ENCODE results near the gene RASL11A. TPM values are rescaled to one million over a fixed set of nuclear protein-coding genes. Genes with fewer than 3 reads are reported as not detected.

The RASL11A gene
- total RNA-seq, 1 donor from 2014 or later = 1.3 TPM

DNA sequence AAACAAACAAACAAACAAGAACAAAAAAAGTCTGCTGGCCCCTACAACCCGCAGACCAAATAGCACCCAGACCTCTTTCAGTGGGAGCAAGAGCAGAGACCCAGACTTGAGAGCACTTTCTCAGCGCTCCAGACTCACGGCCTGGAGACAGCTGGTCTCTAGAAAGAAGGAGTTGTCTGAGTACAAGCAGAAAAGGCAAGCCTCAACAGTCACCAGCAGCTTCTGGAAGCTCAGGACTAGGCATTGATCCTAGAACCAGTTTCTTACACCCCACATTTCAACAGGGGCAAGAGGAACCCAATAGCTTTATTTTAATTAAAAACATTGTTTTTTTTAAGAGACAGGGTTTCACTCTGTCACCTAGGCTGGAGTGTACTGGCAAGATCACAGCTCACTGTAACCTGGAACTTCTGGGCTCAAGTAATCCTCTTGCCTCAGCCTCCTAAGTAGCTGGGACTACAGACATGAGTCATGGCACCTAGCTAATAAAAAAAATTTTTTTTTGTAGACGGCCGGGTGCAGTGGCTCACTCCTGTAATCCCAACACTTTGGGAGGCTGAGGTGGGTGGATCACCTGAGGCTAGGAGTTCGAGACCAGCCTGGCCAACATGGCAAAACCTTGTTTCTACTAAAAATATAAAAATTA lies 30.4 kb downstream of the RASL11A start:
- Mint-ChIP-seq H3K27me3 (ENCODE audit: low read depth) (peaks cover 17% of the 10 kb centered on the region), H3K4me3 (no peak overlapping the region), H3K4me1 (no peaks in the 10 kb centered on the region), H3K27ac (ENCODE audit: unreplicated experiment) (peak overlapping the region; percentile 81), H3K9me3 (no peaks in the 10 kb centered on the region), H3K36me3 (ENCODE audit: low read depth) (no peaks in the 10 kb centered on the region)
- DNase-seq (ENCODE audit: low read depth, low spot score) = no peak
- TF ChIP-seq, protein P1, sequence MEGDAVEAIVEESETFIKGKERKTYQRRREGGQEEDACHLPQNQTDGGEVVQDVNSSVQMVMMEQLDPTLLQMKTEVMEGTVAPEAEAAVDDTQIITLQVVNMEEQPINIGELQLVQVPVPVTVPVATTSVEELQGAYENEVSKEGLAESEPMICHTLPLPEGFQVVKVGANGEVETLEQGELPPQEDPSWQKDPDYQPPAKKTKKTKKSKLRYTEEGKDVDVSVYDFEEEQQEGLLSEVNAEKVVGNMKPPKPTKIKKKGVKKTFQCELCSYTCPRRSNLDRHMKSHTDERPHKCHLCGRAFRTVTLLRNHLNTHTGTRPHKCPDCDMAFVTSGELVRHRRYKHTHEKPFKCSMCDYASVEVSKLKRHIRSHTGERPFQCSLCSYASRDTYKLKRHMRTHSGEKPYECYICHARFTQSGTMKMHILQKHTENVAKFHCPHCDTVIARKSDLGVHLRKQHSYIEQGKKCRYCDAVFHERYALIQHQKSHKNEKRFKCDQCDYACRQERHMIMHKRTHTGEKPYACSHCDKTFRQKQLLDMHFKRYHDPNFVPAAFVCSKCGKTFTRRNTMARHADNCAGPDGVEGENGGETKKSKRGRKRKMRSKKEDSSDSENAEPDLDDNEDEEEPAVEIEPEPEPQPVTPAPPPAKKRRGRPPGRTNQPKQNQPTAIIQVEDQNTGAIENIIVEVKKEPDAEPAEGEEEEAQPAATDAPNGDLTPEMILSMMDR (conservative IDR thresholded peaks at IDR 0.05) = no peak

DNA sequence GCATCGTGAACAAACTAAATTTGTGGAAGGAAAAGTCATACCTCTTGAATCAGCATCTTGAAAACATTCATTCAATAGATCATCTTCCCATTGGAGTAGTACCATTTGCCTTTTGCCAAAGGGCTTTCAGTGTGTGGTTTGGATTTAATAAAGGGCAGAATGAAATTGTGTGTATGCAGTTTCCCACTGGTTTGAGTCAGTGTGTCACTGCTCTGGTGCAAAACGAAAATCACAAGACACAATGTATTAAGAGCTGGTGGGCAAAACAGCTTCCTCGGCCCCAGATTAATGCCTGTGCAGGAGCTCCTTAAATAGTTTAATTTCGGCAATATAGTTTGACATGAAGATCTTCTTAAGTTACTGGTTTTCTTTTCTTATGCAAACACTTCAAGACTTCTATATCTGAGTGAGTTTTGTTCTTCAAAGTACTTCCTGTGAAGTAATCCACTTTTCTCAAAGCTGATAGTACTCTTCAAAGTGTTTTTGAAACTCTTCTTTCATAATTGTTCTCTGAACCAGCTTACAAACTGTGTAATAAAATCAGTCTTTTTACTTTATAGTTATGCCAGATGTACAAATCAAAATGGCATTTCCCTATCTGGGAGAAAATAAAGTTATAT lies 32.1 kb downstream of the RASL11A start:
- Mint-ChIP-seq H3K36me3 (ENCODE audit: low read depth) (no peaks in the 10 kb centered on the region), H3K4me1 (no peaks in the 10 kb centered on the region), H3K27me3 (ENCODE audit: low read depth) (peaks cover 10% of the 10 kb centered on the region), H3K27ac (ENCODE audit: unreplicated experiment) (no peak overlapping the region), H3K9me3 (no peaks in the 10 kb centered on the region), H3K4me3 (no peak overlapping the region)
- DNase-seq (ENCODE audit: low read depth, low spot score) = no peak
- TF ChIP-seq, protein P1 (conservative IDR thresholded peaks at IDR 0.05) = no peak

DNA sequence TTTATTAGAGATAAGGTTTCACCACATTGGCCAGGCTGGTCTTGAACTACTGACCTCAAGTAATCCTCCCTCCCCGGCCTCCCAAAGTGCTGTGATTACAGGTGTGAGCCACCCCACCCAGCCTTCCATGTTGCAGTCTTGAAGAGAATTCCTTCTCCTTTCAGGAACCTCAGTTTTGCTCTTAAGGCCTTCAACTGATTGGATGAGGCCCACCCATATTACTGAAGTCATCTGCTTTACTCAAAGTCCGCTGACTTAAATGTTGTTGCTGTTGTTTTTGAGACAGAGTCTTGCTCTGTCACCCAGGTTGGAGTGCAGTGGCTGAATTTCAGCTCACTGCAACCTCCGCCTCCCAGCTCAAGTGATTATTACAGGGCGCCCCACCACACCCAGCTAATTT lies 33.5 kb downstream of the RASL11A start:
- Mint-ChIP-seq H3K9me3 (no peaks in the 10 kb centered on the region), H3K4me1 (no peaks in the 10 kb centered on the region), H3K27me3 (ENCODE audit: low read depth) (peaks cover 5% of the 10 kb centered on the region), H3K4me3 (no peak overlapping the region), H3K27ac (ENCODE audit: unreplicated experiment) (no peak overlapping the region), H3K36me3 (ENCODE audit: low read depth) (no peaks in the 10 kb centered on the region)
- TF ChIP-seq, protein P1 (conservative IDR thresholded peaks at IDR 0.05) = no peak
- DNase-seq (ENCODE audit: low read depth, low spot score) = no peak

DNA sequence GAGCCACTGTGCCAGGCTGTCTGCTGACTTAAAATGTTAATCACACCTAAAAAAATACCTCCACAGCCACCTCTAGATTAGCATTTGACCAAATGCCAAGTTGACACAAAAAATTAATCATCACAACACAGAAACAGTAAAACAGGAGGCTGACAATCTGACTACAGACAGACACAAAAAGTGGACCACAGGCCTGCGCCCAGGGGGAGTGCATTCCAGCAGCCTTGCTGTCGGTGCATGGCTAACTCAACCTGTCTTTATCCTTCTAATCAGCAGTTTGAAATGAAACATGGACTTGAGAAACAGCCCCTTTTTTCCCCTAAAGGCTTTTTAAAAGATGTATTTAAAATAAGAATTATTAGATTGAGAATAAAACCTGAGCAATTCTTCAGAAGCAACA lies 34.0 kb downstream of the RASL11A start:
- no peak overlapping the region for H3K27ac Mint-ChIP-seq (ENCODE audit: unreplicated experiment)
- H3K4me1 Mint-ChIP-seq = no peaks in the 10 kb centered on the region
- peaks cover under 1% of the 10 kb centered on the region for H3K27me3 Mint-ChIP-seq (ENCODE audit: low read depth)
- no peaks in the 10 kb centered on the region for H3K9me3 Mint-ChIP-seq
- no peaks in the 10 kb centered on the region for H3K36me3 Mint-ChIP-seq (ENCODE audit: low read depth)
- no peak for DNase-seq (ENCODE audit: low read depth, low spot score)
- H3K4me3 Mint-ChIP-seq = no peak overlapping the region
- TF ChIP-seq, protein P1 (conservative IDR thresholded peaks at IDR 0.05) = no peak

DNA sequence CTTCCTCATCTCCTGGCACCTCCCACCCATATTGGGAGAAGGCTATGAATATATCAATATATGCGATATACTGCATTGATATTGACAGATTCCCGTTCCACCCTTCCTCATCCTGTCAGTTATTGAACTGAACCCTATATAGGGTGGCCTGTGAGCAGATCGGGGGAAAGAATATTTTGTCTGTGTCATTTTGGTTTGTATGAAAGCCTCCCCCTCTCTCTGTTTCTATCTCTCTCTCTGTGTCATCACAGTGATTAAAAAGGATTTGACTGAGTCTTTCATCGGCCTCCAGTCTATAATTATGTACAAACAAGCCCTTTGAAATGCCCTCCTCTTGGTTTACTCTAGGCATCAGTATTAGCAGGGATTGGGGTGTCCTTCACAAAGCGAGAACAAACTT lies 35.7 kb downstream of the RASL11A start:
- no peaks in the 10 kb centered on the region for H3K9me3 Mint-ChIP-seq
- H3K27me3 Mint-ChIP-seq (ENCODE audit: low read depth) = no peaks in the 10 kb centered on the region
- DNase-seq (ENCODE audit: low read depth, low spot score) = no peak
- TF ChIP-seq, protein P1 (conservative IDR thresholded peaks at IDR 0.05) = no peak
- H3K4me1 Mint-ChIP-seq = peaks cover 9% of the 10 kb centered on the region
- no peak overlapping the region for H3K4me3 Mint-ChIP-seq
- no peak overlapping the region for H3K27ac Mint-ChIP-seq (ENCODE audit: unreplicated experiment)
- no peaks in the 10 kb centered on the region for H3K36me3 Mint-ChIP-seq (ENCODE audit: low read depth)
